Measurements from ENCODE around the gene MAP1S.
"Not testable (repeated sequence)": the region's sequence is repeated elsewhere in the genome, so short reads cannot be mapped to it uniquely, and the experiment has no call there.

MAP1S gene

GRCh38 chr19:17770613-17771012 is 51.3 kb downstream of the MAP1S start:
- no peak for DNase-seq

GRCh38 chr19:17772172-17772571 is 52.9 kb downstream of the MAP1S start:
- no peak for DNase-seq

- DNase-seq, result no peak
These were observed 56.1 kb downstream of the MAP1S start for GRCh38 chr19:17775245-17775927.

GRCh38 chr19:17775991-17776803 is 56.9 kb downstream of the MAP1S start:
- no peak for DNase-seq

- DNase-seq, result not testable (repeated sequence)
These were observed 58.6 kb downstream of the MAP1S start for GRCh38 chr19:17777840-17778239.

GRCh38 chr19:17778251-17778967 is 59.1 kb downstream of the MAP1S start:
- no peak for DNase-seq

GRCh38 chr19:17778968-17779929 is 60.0 kb downstream of the MAP1S start:
- no peak for DNase-seq

- no peak for DNase-seq
These were observed 61.5 kb downstream of the MAP1S start for GRCh38 chr19:17780781-17781180.

GRCh38 chr19:17783721-17784120 is 64.4 kb downstream of the MAP1S start:
- DNase-seq, result not testable (repeated sequence)

Measured in NCI-H1417 treated with DMSO at 0.1 percent for 48 hours (cell line).